Natural killer cell (primary cell): ENCODE measurements around the gene MESP2. TPM values are rescaled to one million over a fixed set of nuclear protein-coding genes. Genes with fewer than 3 reads are reported as not detected.

Source experiments
- ATAC-seq, 3 donors: fragments of 150-1000 bp in 2 of 3; fragments of 200-7000 bp in 1 of 3; cut with Tn5 transposase; 1 replicate in 1 of 3; 2 replicates in 2 of 3; pipeline ENCODE4 v1.10.0; 2021; ENCODE audit warnings: mild to moderate bottlenecking in 2 of 3, moderate library complexity in 2 of 3
- DNase-seq, 2 donors: peaks; one replicate each; pipeline versions ENCODE4 v3.0.0 to v3.0.0-alpha.2; 2013 to 2021; ENCODE audit warnings: mixed read lengths in 1 of 2
- H3K27ac ChIP-seq: one replicate; pipeline ENCODE4 v1.5.1; 2013; ENCODE audit warnings: mild to moderate bottlenecking, low read length
- H3K27me3 ChIP-seq: one replicate; pipeline ENCODE4 v1.6.1; 2013; ENCODE audit warnings: low read length; ENCODE audit not compliant: control insufficient read depth, insufficient read depth
- H3K36me3 ChIP-seq: one replicate; pipeline ENCODE4 v1.6.1; 2013; ENCODE audit warnings: low read length; ENCODE audit not compliant: control insufficient read depth, insufficient read depth
- H3K4me1 ChIP-seq: one replicate; pipeline ENCODE4 v1.6.1; 2013; ENCODE audit warnings: low read length; ENCODE audit not compliant: control insufficient read depth, insufficient read depth
- H3K4me3 ChIP-seq: one replicate; pipeline ENCODE4 v1.5.1; 2013; ENCODE audit warnings: low read length
- H3K9me3 ChIP-seq: one replicate; pipeline ENCODE4 v1.6.1; 2013; ENCODE audit warnings: low read length; ENCODE audit not compliant: control insufficient read depth, insufficient read depth
- H3K27ac Mint-ChIP-seq, 2 donors: one replicate each; pipeline ENCODE4 v1.8.0; 2022; ENCODE audit warnings: mild to moderate bottlenecking in 2 of 2, mixed read lengths in 2 of 2, moderate library complexity in 1 of 2
- H3K27me3 Mint-ChIP-seq, 2 donors: one replicate each; pipeline ENCODE4 v1.8.0; 2022; ENCODE audit warnings: low read depth in 2 of 2, mixed read lengths in 2 of 2
- H3K36me3 Mint-ChIP-seq: one replicate; pipeline ENCODE4 v1.8.0; 2022; ENCODE audit warnings: mixed read lengths
- H3K4me1 Mint-ChIP-seq, 2 donors: one replicate each; pipeline ENCODE4 v1.8.0; 2022; ENCODE audit warnings: mixed read lengths in 2 of 2
- H3K4me3 Mint-ChIP-seq: one replicate; pipeline ENCODE4 v1.8.0; 2022; ENCODE audit warnings: mild to moderate bottlenecking, moderate library complexity, mixed read lengths
- H3K9me3 Mint-ChIP-seq, 2 donors: one replicate each; pipeline ENCODE4 v1.8.0; 2022; ENCODE audit warnings: mixed read lengths in 2 of 2
- CTCF ChIP-seq: fragments of 200-600 bp; IDR thresholded peaks from one replicate; pipeline ENCODE4 v1.8.0; 2022; ENCODE audit warnings: antibody characterized with exemption
- WGBS: methylation state at CpG from one replicate; pipeline ENCODE4 v1.1.7; 2013; ENCODE audit warnings: missing lambda C conversion rate; ENCODE audit not compliant: insufficient coverage; 5-methylcytosine and 5-hydroxymethylcytosine counted together
- intact Hi-C: fragments of 100-400 bp; cut with micrococcal nuclease; formaldehyde crosslinking; loops from one replicate; pipeline ENCODE4 v1.14.2; 2022
- total RNA-seq, 4 donors: library from RNA; stranded (reverse); fragments of 120-200 nt in 1 of 4; gene quantifications; one replicate each; pipeline versions ENCODE4 v1.2.3 to v1.2.4, GENCODE V29; 2013 to 2022

Gene MESP2
- total RNA-seq, 3 donors from 2014 or later (not counting 1 experiment from before 2014, with no cell fraction given): not detected

- 90% methylated on average over 5 of the region's 5 CpGs for WGBS
- Histone ChIP-seq H3K4me3 (no peak overlapping the region), H3K9me3 (no peaks in the 10 kb centered on the region), H3K27me3 (no peaks in the 10 kb centered on the region), H3K36me3 (no peaks in the 10 kb centered on the region), H3K27ac (no peak overlapping the region), H3K4me1 (no peaks in the 10 kb centered on the region)
- intact Hi-C loops: loop anchor here (2.0 to 5.0 kb wide), 4 partner anchors 113 to 455 kb away; no protein-coding TSS in a partner anchor
- Mint-ChIP-seq H3K27ac (no peak overlapping the region), H3K4me1 (peaks cover 0 to 4% of the 10 kb centered on the region in 2 donors), H3K36me3 (no peaks in the 10 kb centered on the region), H3K27me3 (peaks cover 0 to 7% of the 10 kb centered on the region in 2 donors), H3K4me3 (no peak overlapping the region), H3K9me3 (no peaks in the 10 kb centered on the region)
- ATAC-seq: no peak
- no peak for DNase-seq
- TF ChIP-seq CTCF: no peak
Measured at GRCh38 chr15:89761929-89762328, 14.2 kb upstream of the MESP2 start.

- no peaks in the 10 kb centered on the region for H3K9me3 ChIP-seq
- H3K27me3 ChIP-seq: no peaks in the 10 kb centered on the region
- Mint-ChIP-seq H3K27me3 (peaks cover 0 to 3% of the 10 kb centered on the region in 2 donors), H3K4me1 (peaks cover 0 to 4% of the 10 kb centered on the region in 2 donors), H3K9me3 (no peaks in the 10 kb centered on the region), H3K27ac (no peak overlapping the region), H3K4me3 (no peak overlapping the region), H3K36me3 (no peaks in the 10 kb centered on the region)
- ATAC-seq (no peak), DNase-seq (no peak)
- no peak overlapping the region for H3K27ac ChIP-seq
- H3K4me1 ChIP-seq: no peaks in the 10 kb centered on the region
- no peaks in the 10 kb centered on the region for H3K36me3 ChIP-seq
- H3K4me3 ChIP-seq: no peak overlapping the region
- WGBS: 100% methylated on average over 1 of the region's 1 CpG
- intact Hi-C loops: no loop called here
- no peak for TF ChIP-seq CTCF
Measured at GRCh38 chr15:89765694-89766093, 10.4 kb upstream of the MESP2 start.

DNA sequence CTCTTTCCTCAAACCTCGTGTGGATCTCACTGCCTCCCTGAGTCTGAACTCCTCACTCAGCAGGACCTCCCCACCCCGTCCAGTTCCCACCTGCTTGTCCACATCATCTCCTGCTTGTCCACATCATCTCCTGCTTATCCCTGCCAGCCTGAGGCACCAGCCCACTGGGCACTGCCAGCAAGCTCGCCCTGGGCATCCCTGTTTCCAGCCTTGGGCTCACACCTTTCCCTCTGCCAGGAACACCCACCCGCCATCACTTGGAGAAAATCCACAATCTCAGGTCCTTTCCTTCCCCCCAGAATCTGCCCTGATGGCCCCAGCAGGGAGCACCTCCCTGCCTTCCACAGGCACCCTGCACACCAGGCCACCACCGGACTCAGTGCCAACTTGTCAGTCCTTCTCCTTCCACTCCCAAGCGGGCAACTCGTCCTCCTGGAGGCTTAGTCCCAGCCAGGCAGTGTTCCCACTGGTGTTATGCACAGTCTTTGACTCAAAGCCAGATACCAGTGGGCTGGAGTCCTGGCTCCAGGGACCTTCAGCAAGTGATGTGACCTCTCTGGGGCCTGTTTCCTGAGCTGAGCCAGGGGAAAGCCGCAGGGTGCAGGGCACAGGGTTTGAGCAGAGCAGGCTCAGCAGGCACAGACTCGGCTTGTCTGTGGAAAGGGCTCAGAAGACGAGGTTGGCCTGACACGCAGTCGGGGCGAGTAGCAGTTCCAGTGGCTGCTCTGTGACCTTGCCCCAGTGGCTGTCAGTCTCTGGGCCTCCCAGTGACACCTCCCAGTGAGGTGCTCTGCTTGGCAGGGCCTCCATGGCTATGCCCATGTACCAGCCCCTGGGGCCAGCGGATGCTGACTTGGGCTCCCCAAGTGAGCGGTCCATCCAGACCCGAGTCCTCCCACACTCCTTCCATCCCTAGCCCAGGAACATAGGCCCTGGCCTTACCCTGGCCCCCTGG, 9.5 kb upstream of the MESP2 start:
- 89% methylated on average over 16 of the region's 16 CpGs for WGBS
- H3K27me3 Mint-ChIP-seq: peaks cover 0 to 3% of the 10 kb centered on the region in 2 donors
- H3K27me3 ChIP-seq: no peaks in the 10 kb centered on the region
- no peaks in the 10 kb centered on the region for H3K36me3 ChIP-seq
- ATAC-seq: no peak
- H3K9me3 ChIP-seq: no peaks in the 10 kb centered on the region
- DNase-seq: no peak
- TF ChIP-seq CTCF: no peak
- H3K4me1 Mint-ChIP-seq: no peaks in the 10 kb centered on the region
- no peak overlapping the region for H3K27ac ChIP-seq
- intact Hi-C loops: no loop called here
- H3K27ac Mint-ChIP-seq: no peak overlapping the region
- no peak overlapping the region for H3K4me3 ChIP-seq
- H3K4me3 Mint-ChIP-seq: no peak overlapping the region
- H3K4me1 ChIP-seq: no peaks in the 10 kb centered on the region
- no peaks in the 10 kb centered on the region for H3K36me3 Mint-ChIP-seq
- no peaks in the 10 kb centered on the region for H3K9me3 Mint-ChIP-seq
